Panc1 (cell line): ENCODE data around the gene GRK6.

Source experiments
- CTCF ChIP-seq: fragments of 450-650 bp; IDR thresholded peaks from 2 replicates; pipeline ENCODE4 v1.5.1; 2017; ENCODE audit warnings: mild to moderate bottlenecking
- POLR2AphosphoS5 ChIP-seq: IDR thresholded peaks from 2 replicates; pipeline ENCODE4 v1.6.1; 2012; ENCODE audit warnings: mild to moderate bottlenecking, low read depth, low read length, moderate library complexity
- REST ChIP-seq, 2 experiments: IDR thresholded peaks; 2 replicates each; pipeline ENCODE4 v1.6.1; 2011 to 2012; ENCODE audit warnings: low read depth in 2 of 2, control low read depth in 1 of 2, low read length in 1 of 2, mild to moderate bottlenecking in 1 of 2, moderate library complexity in 1 of 2; ENCODE audit not compliant: insufficient read depth in 1 of 2
- SIN3A ChIP-seq: IDR thresholded peaks from 2 replicates; pipeline ENCODE4 v1.6.1; 2012; ENCODE audit warnings: low read depth, mild to moderate bottlenecking, low read length, moderate library complexity, borderline replicate concordance; ENCODE audit not compliant: insufficient read depth
- TCF7L2 ChIP-seq: IDR thresholded peaks from 2 replicates; pipeline ENCODE4 v1.6.1; 2011; ENCODE audit warnings: mild to moderate bottlenecking, low read depth, low read length, inconsistent platforms

GRCh38 chr5:177457852-177458681 lies 31.6 kb downstream of the GRK6 start:
- TF ChIP-seq CTCF (no peak), REST (IDR thresholded peaks at IDR 0.05; ENCODE audit: insufficient read depth in 1 of 2, low read depth in 2 of 2, low read length in 1 of 2) (no peak), POLR2AphosphoS5 (no peak), SIN3A (no peak), TCF7L2 (no peak)
